HepG2 (cell line): Measurements from ENCODE around the gene AP3D1. TPM values are rescaled to one million over a fixed set of nuclear protein-coding genes. Genes with fewer than 3 reads are reported as not detected.
"Not testable (repeated sequence)": the region's sequence is repeated elsewhere in the genome, so short reads cannot be mapped to it uniquely, and the experiment has no call there.

ENCODE experiments used
- ATAC-seq: fragments of 200-7000 bp; cut with Tn5 transposase; 3 replicates; pipeline ENCODE4 v1.9.1; 2020; ENCODE audit warnings: mild to moderate bottlenecking, moderate library complexity
- BruUV-seq: library from RNA; stranded (reverse); fragments of 400-500 nt; replicated peaks from 2 replicates; lab custom pipeline; 2021; lab: Mats Ljungman, UMichigan
- CTCF ChIA-PET: fragments of 300-600 bp; formaldehyde crosslinking; extraction: SDS; loops from one replicate; lab custom pipeline; 2021; ENCODE audit warnings: low total read pairs, inconsistent platforms, low intra/inter-chr PET ratio; lab: Yijun Ruan, JAX
- POLR2A ChIA-PET: fragments of 350-600 bp; sonication (Branson Sonifier 250); formaldehyde crosslinking; loops from one replicate; lab custom pipeline; 2020; ENCODE audit warnings: antibody characterized with exemption, inconsistent platforms; lab: Yijun Ruan, JAX
- DNase-seq: peaks from one replicate; pipeline ENCODE4 v3.0.0-alpha.2; 2015; ENCODE audit warnings: low spot score
- FAIRE-seq: peaks from 3 replicates; lab custom pipeline; 2011; peaks lifted over from hg19 to GRCh38; lab: Jason Lieb, UNC
- H2AFZ ChIP-seq: one replicate; pipeline ENCODE4 v1.6.1; 2011; ENCODE audit warnings: low read length, inconsistent platforms
- H3K27ac ChIP-seq: fragments of 300-600 bp; 3 replicates; pipeline ENCODE4 v1.8.0; 2011; ENCODE audit warnings: mixed run types, mild to moderate bottlenecking, mixed read lengths, low read length, inconsistent platforms; ENCODE audit not compliant: insufficient read depth; ENCODE audit errors: extremely low read length
- H3K27me3 ChIP-seq, 2 experiments: fragments of 200-600 bp in 1 of 2; 2 replicates in 1 of 2; 3 replicates in 1 of 2; pipeline versions ENCODE4 v1.6.0 to v1.8.0; 2011; ENCODE audit warnings: low read length in 2 of 2, mild to moderate bottlenecking in 2 of 2, moderate library complexity in 2 of 2, inconsistent platforms in 1 of 2; ENCODE audit not compliant: insufficient read depth in 2 of 2, control insufficient read depth in 1 of 2
- H3K36me3 ChIP-seq, 2 experiments: fragments of 200-600 bp in 1 of 2; replicated peaks in 1 of 2; 2 replicates in 1 of 2; 3 replicates in 1 of 2; pipeline versions ENCODE4 v1.5.1 to v1.8.0; 2011; ENCODE audit warnings: low read length in 2 of 2, inconsistent platforms in 1 of 2; ENCODE audit not compliant: insufficient read depth in 2 of 2, control insufficient read depth in 1 of 2
- H3K4me1 ChIP-seq: 2 replicates; pipeline ENCODE4 v1.5.1; 2012; ENCODE audit warnings: low read length, inconsistent platforms; ENCODE audit not compliant: insufficient read depth
- H3K4me2 ChIP-seq: 2 replicates; pipeline ENCODE4 v1.6.0; 2011; ENCODE audit warnings: low read depth, low read length, inconsistent platforms
- H3K4me3 ChIP-seq, 3 experiments: fragments of 200-600 bp in 1 of 3; sonication (generic), shearing (Covaris generic) in 1 of 3; replicated peaks in 1 of 3; 2 replicates each; pipeline ENCODE4 v1.5.1; 2011 to 2016; ENCODE audit warnings: low read length in 3 of 3, inconsistent platforms in 2 of 3, low read depth in 2 of 3, mild to moderate bottlenecking in 2 of 3, control low read depth in 1 of 3, mixed read lengths in 1 of 3; ENCODE audit not compliant: insufficient read depth in 1 of 3
- H3K79me2 ChIP-seq: one replicate; pipeline ENCODE4 v1.6.1; 2011; ENCODE audit warnings: low read length, inconsistent platforms; ENCODE audit not compliant: insufficient read depth
- H3K9ac ChIP-seq: 2 replicates; pipeline ENCODE4 v1.6.0; 2011; ENCODE audit warnings: mild to moderate bottlenecking, low read depth, low read length, inconsistent platforms; ENCODE audit not compliant: insufficient read depth
- H3K9me3 ChIP-seq: 2 replicates; pipeline ENCODE4 v1.5.1; 2012; ENCODE audit warnings: mild to moderate bottlenecking, low read length
- H4K20me1 ChIP-seq: 2 replicates; pipeline ENCODE4 v1.6.0; 2011; ENCODE audit warnings: inconsistent platforms, mild to moderate bottlenecking, low read length, moderate library complexity; ENCODE audit not compliant: insufficient read depth
- AGO2 ChIP-seq: fragments of 200-400 bp; formaldehyde crosslinking; optimal IDR thresholded peaks from 2 replicates; pipeline ENCODE3; 2017; ENCODE audit warnings: mild to moderate bottlenecking, low read depth, low read length, moderate library complexity
- HNRNPK ChIP-seq: fragments of 200-400 bp; formaldehyde crosslinking; IDR thresholded peaks from 2 replicates; pipeline ENCODE4 v1.6.1; 2018; ENCODE audit warnings: low read length, low read depth, moderate library complexity, mild to moderate bottlenecking; ENCODE audit not compliant: poor library complexity, severe bottlenecking
- REPIN1 ChIP-seq: sonication (generic); formaldehyde crosslinking; IDR thresholded peaks from 2 replicates; pipeline ENCODE4 v1.8.0; 2022; ENCODE audit warnings: missing genetic modification reagents, low read depth, mild to moderate bottlenecking, borderline replicate concordance
- THAP7 ChIP-seq: sonication (generic); formaldehyde crosslinking; IDR thresholded peaks from 2 replicates; pipeline ENCODE4 v1.8.1; 2023; ENCODE audit warnings: mild to moderate bottlenecking, missing genetic modification reagents
- ZNF256 ChIP-seq: sonication (generic); formaldehyde crosslinking; conservative IDR thresholded peaks from 2 replicates; pipeline ENCODE4 v1.4.0; 2020; ENCODE audit warnings: missing genetic modification reagents
- ZNF263 ChIP-seq: sonication (generic); formaldehyde crosslinking; IDR thresholded peaks from 2 replicates; pipeline ENCODE4 v1.4.0; 2020; ENCODE audit warnings: missing genetic modification reagents
- ZNF570 ChIP-seq: sonication (generic); formaldehyde crosslinking; IDR thresholded peaks from 2 replicates; pipeline ENCODE4 v1.4.0; 2020; ENCODE audit warnings: mild to moderate bottlenecking, missing genetic modification reagents, borderline replicate concordance
- ZNF614 ChIP-seq: IDR thresholded peaks from 2 replicates; pipeline ENCODE4 v1.6.1; 2018; ENCODE audit warnings: missing biosample characterization, missing genetic modification reagents, inconsistent platforms, borderline replicate concordance
- ZNF761 ChIP-seq: sonication (generic); formaldehyde crosslinking; conservative IDR thresholded peaks from 2 replicates; pipeline ENCODE4 v1.4.0; 2020; ENCODE audit warnings: mild to moderate bottlenecking, missing genetic modification reagents
- ZNF850 ChIP-seq: sonication (generic); formaldehyde crosslinking; conservative IDR thresholded peaks from 2 replicates; pipeline ENCODE4 v1.9.0; 2021; ENCODE audit warnings: mild to moderate bottlenecking, missing genetic modification reagents
- WGBS: methylation state at CpG from one replicate; pipeline ENCODE4 v1.1.6; 2017; ENCODE audit warnings: low lambda C conversion rate; 5-methylcytosine and 5-hydroxymethylcytosine counted together
- in situ Hi-C: cut with HindIII; loops from 2 replicates; pipeline ENCODE4 v1.10.0; 2017; ENCODE audit warnings: low pct_unique_long_range_greater_than_20kb; ENCODE audit not compliant: extremely low pct_ligation_motif_present
- intact Hi-C: fragments of 100-400 bp; cut with micrococcal nuclease; formaldehyde crosslinking; loops from one replicate; pipeline ENCODE4 v1.10.0; 2022; ENCODE audit not compliant: unreplicated experiment
- polyA plus RNA-seq, 8 experiments: library from polyadenylated mRNA; depleted of rRNA in 3 of 8; stranded (reverse) in 7 of 8; unstranded in 1 of 8; fragments of >200 nt; fragmentation: Illumina TruSeq in 4 of 8; extraction: Trizol in 4 of 8; gene quantifications; 2 replicates each; pipeline versions ENCODE4 v1.2.1 to v1.2.3, GENCODE V29; 2011 to 2016; ENCODE audit warnings: low read depth in 4 of 8, missing spikeins in 1 of 8, mixed read lengths in 1 of 8; ENCODE audit not compliant: insufficient read depth in 1 of 8
- total RNA-seq, 5 experiments: library from RNA; depleted of rRNA; stranded (reverse); fragments of >200 nt; fragmentation: Illumina TruSeq; extraction: Trizol; gene quantifications; 2 replicates each; pipeline ENCODE4 v1.2.3, GENCODE V29; 2016; ENCODE audit warnings: low read depth in 1 of 5

Gene AP3D1
- total and polyA plus RNA-seq, 2 of the 13 experiments (the other 11 are each of a cell fraction or from before 2014, with no cell fraction given) = 68.0 to 82.6 TPM

- intact Hi-C loops, H3K27me3 ChIP-seq, H3K4me1 ChIP-seq, ATAC-seq, DNase-seq, H3K4me3 ChIP-seq, CTCF ChIA-PET, H2AFZ ChIP-seq, FAIRE-seq, H3K9me3 ChIP-seq, H3K4me2 ChIP-seq, POLR2A ChIA-PET, H3K27ac ChIP-seq, BruUV-seq, in situ Hi-C loops, H3K9ac ChIP-seq: not testable (repeated sequence)
- 96% methylated on average over 50 of the region's 50 CpGs for WGBS
- Histone ChIP-seq H3K36me3 (peaks cover 27 to 55% of the 10 kb centered on the region in 2 experiments), H3K79me2 (peaks cover 23% of the 10 kb centered on the region), H4K20me1 (peaks cover 19% of the 10 kb centered on the region; the same call in 1 of the 2 replicates)
- peak; percentile 50; the same call in 1 of the 2 replicates for TF ChIP-seq ZNF263 (CRISPR knock-in tag)
These were observed 49.4 kb upstream of the AP3D1 start for GRCh38 chr19:2200624-2201294.

GRCh38 chr19:2199861-2200623, 48.7 kb upstream of the AP3D1 start:
- H3K27me3 ChIP-seq = no peaks in the 10 kb centered on the region
- BruUV-seq = no TSS peak
- FAIRE-seq (no peak), DNase-seq (no peak), ATAC-seq (no peak)
- H3K9ac ChIP-seq = no peak overlapping the region
- H3K79me2 ChIP-seq = peaks cover 23% of the 10 kb centered on the region
- H3K36me3 ChIP-seq = peaks cover 30 to 56% of the 10 kb centered on the region in 2 experiments
- no peaks in the 10 kb centered on the region for H3K4me1 ChIP-seq
- H2AFZ ChIP-seq = no peak overlapping the region
- WGBS = over 99% methylated on average over 27 of the region's 37 CpGs
- ChIA-PET CTCF (no interaction called here), POLR2A (interaction anchor here (1.1 kb wide), 1 partner anchor 31 kb away, joined by 3 read pairs; no protein-coding TSS in a partner anchor)
- TF ChIP-seq THAP7 (CRISPR knock-in tag) (no peak), REPIN1 (CRISPR knock-in tag) (no peak), ZNF614 (no peak), ZNF570 (CRISPR knock-in tag) (no peak), ZNF850 (no peak), ZNF256 (CRISPR knock-in tag) (no peak), AGO2 (peak; percentile 34), HNRNPK (peak; percentile 34), ZNF761 (no peak)
- intact Hi-C loops (no loop called here), in situ Hi-C loops (no loop called here)
- no peak overlapping the region for H3K4me2 ChIP-seq
- H3K27ac ChIP-seq = no peak overlapping the region
- no peak overlapping the region for H3K4me3 ChIP-seq
- H3K9me3 ChIP-seq = no peaks in the 10 kb centered on the region
- peaks cover 19% of the 10 kb centered on the region; the same call in 1 of the 2 replicates for H4K20me1 ChIP-seq
